Stimulated activated CD4-positive, alpha-beta T cell treated with anti-CD3 and anti-CD28 coated beads, Interleukin-2, amount 100 ng/mL, for 4 hours (primary cell): Measurements from ENCODE around the gene NPIPB2.

ENCODE experiments used
- DNase-seq: peaks from one replicate; pipeline ENCODE4 v3.0.0-alpha.2; 2020; ENCODE audit warnings: low read depth

NPIPB2 gene

GRCh38 chr16:11896486-11897176 is 45.2 kb downstream of the NPIPB2 start:
- no peak for DNase-seq

- no peak for DNase-seq
Measured at GRCh38 chr16:11893571-11893970, 48.3 kb downstream of the NPIPB2 start.

- DNase-seq, result no peak
Measured at GRCh38 chr16:11892761-11893160, 49.1 kb downstream of the NPIPB2 start.

- DNase-seq, result no peak
Measured at GRCh38 chr16:11890231-11890965, 51.4 kb downstream of the NPIPB2 start.

- no peak for DNase-seq
Measured at GRCh38 chr16:11886881-11887280, 55.0 kb downstream of the NPIPB2 start.

GRCh38 chr16:11884035-11884434 is 57.8 kb downstream of the NPIPB2 start:
- no peak for DNase-seq

GRCh38 chr16:11880007-11880406 is 61.8 kb downstream of the NPIPB2 start:
- no peak for DNase-seq

- DNase-seq, result no peak
Measured at GRCh38 chr16:11877374-11877773, 64.5 kb downstream of the NPIPB2 start.
